ENCODE data around the gene DYNLT4. TPM values are rescaled to one million over a fixed set of nuclear protein-coding genes. Genes with fewer than 3 reads are reported as not detected.
A peak's percentile ranks its signal among the peaks of the same experiment; 100 is the strongest.

The DYNLT4 gene
- 1 to 10 TPM; 1.8 to 2.3 TPM for total RNA-seq

- DNase-seq (no peak), ATAC-seq (peak; percentile 4)
- no peaks in the 10 kb centered on the region for H3K9me3 Mint-ChIP-seq (ENCODE audit: insufficient read depth)
- POLR2A ChIA-PET, result interaction anchor here (0.7 to 16.7 kb wide), 9 partner anchors 7 to 533 kb away, joined by 3 to 713 read pairs (median 44); partner anchors contain the start of genes HECTD3, MUTYH, PLK3 and RNU5D-1
- peaks cover 75% of the 10 kb centered on the region for H3K36me3 Mint-ChIP-seq (ENCODE audit: low read depth)
- peaks cover 87% of the 10 kb centered on the region for H3K4me1 Mint-ChIP-seq (ENCODE audit: low read depth)
- H3K27ac Mint-ChIP-seq, result peak within 1 kb of the TSS; percentile 100
- peak within 1 kb of the TSS; percentile 65 for H3K4me3 Mint-ChIP-seq
- H3K27me3 Mint-ChIP-seq (ENCODE audit: low read depth), result no peaks in the 10 kb centered on the region
- CTCF ChIA-PET, result interaction anchor here (1.0 to 4.1 kb wide), 4 partner anchors 8 to 22 kb away, joined by 3 to 20 read pairs (median 5); partner anchors contain the start of gene BEST4
Measured at GRCh38 chr1:44806704-44807363, at the start of gene DYNLT4. TSS of gene DYNLT4 (minus strand) at chr1:44807351. CDS start at chr1:44806668, 683 bp downstream.

- no peaks in the 10 kb centered on the region for H3K27me3 Mint-ChIP-seq (ENCODE audit: low read depth)
- no peak overlapping the region for H3K27ac Mint-ChIP-seq
- ChIA-PET POLR2A (no interaction called here), CTCF (interaction anchor here (0.8 kb wide), 1 partner anchor 444 kb away, joined by 3 read pairs; no protein-coding TSS in a partner anchor)
- ATAC-seq (no peak), DNase-seq (no peak)
- H3K4me1 Mint-ChIP-seq (ENCODE audit: low read depth), result no peaks in the 10 kb centered on the region
- H3K9me3 Mint-ChIP-seq (ENCODE audit: insufficient read depth), result no peaks in the 10 kb centered on the region
- H3K4me3 Mint-ChIP-seq, result no peak overlapping the region
- peaks cover 20% of the 10 kb centered on the region for H3K36me3 Mint-ChIP-seq (ENCODE audit: low read depth)
Measured at GRCh38 chr1:44855742-44856141, 48.6 kb upstream of the DYNLT4 start.

- Mint-ChIP-seq H3K9me3 (ENCODE audit: insufficient read depth) (no peaks in the 10 kb centered on the region), H3K36me3 (ENCODE audit: low read depth) (peaks cover 23% of the 10 kb centered on the region), H3K4me3 (no peak overlapping the region), H3K27me3 (ENCODE audit: low read depth) (no peaks in the 10 kb centered on the region), H3K27ac (no peak overlapping the region), H3K4me1 (ENCODE audit: low read depth) (no peaks in the 10 kb centered on the region)
- DNase-seq (no peak), ATAC-seq (no peak)
- POLR2A ChIA-PET, result no interaction called here
- CTCF ChIA-PET, result no interaction called here
Measured at GRCh38 chr1:44854970-44855369, 47.8 kb upstream of the DYNLT4 start.

- H3K4me1 Mint-ChIP-seq (ENCODE audit: low read depth), result no peaks in the 10 kb centered on the region
- H3K4me3 Mint-ChIP-seq, result no peak overlapping the region
- H3K27me3 Mint-ChIP-seq (ENCODE audit: low read depth), result no peaks in the 10 kb centered on the region
- H3K36me3 Mint-ChIP-seq (ENCODE audit: low read depth), result peaks cover 26% of the 10 kb centered on the region
- ChIA-PET POLR2A (no interaction called here), CTCF (interaction anchor here (1.0 kb wide), 1 partner anchor 8 kb away, joined by 3 read pairs; no protein-coding TSS in a partner anchor)
- no peak overlapping the region for H3K27ac Mint-ChIP-seq
- H3K9me3 Mint-ChIP-seq (ENCODE audit: insufficient read depth), result no peaks in the 10 kb centered on the region
- ATAC-seq, result no peak
- DNase-seq, result no peak
Measured at GRCh38 chr1:44853201-44853600, 46.0 kb upstream of the DYNLT4 start.

- Mint-ChIP-seq H3K4me1 (ENCODE audit: low read depth) (no peaks in the 10 kb centered on the region), H3K4me3 (no peak overlapping the region), H3K27ac (no peak overlapping the region), H3K36me3 (ENCODE audit: low read depth) (peaks cover 25% of the 10 kb centered on the region), H3K9me3 (ENCODE audit: insufficient read depth) (no peaks in the 10 kb centered on the region), H3K27me3 (ENCODE audit: low read depth) (no peaks in the 10 kb centered on the region)
- ChIA-PET CTCF (interaction anchor here (1.2 kb wide), 1 partner anchor 15 kb away, joined by 5 read pairs; no protein-coding TSS in a partner anchor), POLR2A (interaction anchor here (0.6 kb wide), 1 partner anchor 121 kb away, joined by 5 read pairs; no protein-coding TSS in a partner anchor)
- ATAC-seq, result no peak
- DNase-seq, result no peak
Measured at GRCh38 chr1:44851308-44851707, 44.2 kb upstream of the DYNLT4 start.

- ChIA-PET CTCF (no interaction called here), POLR2A (no interaction called here)
- no peak overlapping the region for H3K4me3 Mint-ChIP-seq
- ATAC-seq (no peak), DNase-seq (no peak)
- H3K27ac Mint-ChIP-seq, result no peak overlapping the region
- H3K27me3 Mint-ChIP-seq (ENCODE audit: low read depth), result no peaks in the 10 kb centered on the region
- H3K9me3 Mint-ChIP-seq (ENCODE audit: insufficient read depth), result no peaks in the 10 kb centered on the region
- peaks cover 16% of the 10 kb centered on the region for H3K36me3 Mint-ChIP-seq (ENCODE audit: low read depth)
- no peaks in the 10 kb centered on the region for H3K4me1 Mint-ChIP-seq (ENCODE audit: low read depth)
Measured at GRCh38 chr1:44849575-44850132, 42.5 kb upstream of the DYNLT4 start.

- H3K27me3 Mint-ChIP-seq (ENCODE audit: low read depth), result peaks cover 4% of the 10 kb centered on the region
- CTCF ChIA-PET, result interaction anchor here (0.8 to 1.3 kb wide), 3 partner anchors 12 to 49 kb away, joined by 3 read pairs; partner anchors contain the start of gene PLK3
- H3K4me1 Mint-ChIP-seq (ENCODE audit: low read depth), result no peaks in the 10 kb centered on the region
- no peak overlapping the region for H3K27ac Mint-ChIP-seq
- peaks cover 18% of the 10 kb centered on the region for H3K36me3 Mint-ChIP-seq (ENCODE audit: low read depth)
- DNase-seq, result no peak
- H3K9me3 Mint-ChIP-seq (ENCODE audit: insufficient read depth), result no peaks in the 10 kb centered on the region
- H3K4me3 Mint-ChIP-seq, result no peak overlapping the region
- POLR2A ChIA-PET, result interaction anchor here (0.5 to 1.4 kb wide), 3 partner anchors 17 to 127 kb away, joined by 4 to 5 read pairs (median 5); no protein-coding TSS in a partner anchor
- ATAC-seq, result no peak
Measured at GRCh38 chr1:44848456-44849181, 41.5 kb upstream of the DYNLT4 start.

GRCh38 chr1:44847845-44848244, 40.7 kb upstream of the DYNLT4 start:
- H3K27me3 Mint-ChIP-seq (ENCODE audit: low read depth), result peaks cover 4% of the 10 kb centered on the region
- H3K4me3 Mint-ChIP-seq, result no peak overlapping the region
- POLR2A ChIA-PET, result interaction anchor here (0.9 to 1.4 kb wide), 2 partner anchors 28 to 126 kb away, joined by 5 read pairs; no protein-coding TSS in a partner anchor
- no peak for DNase-seq
- H3K36me3 Mint-ChIP-seq (ENCODE audit: low read depth), result peaks cover 16% of the 10 kb centered on the region
- CTCF ChIA-PET, result interaction anchor here (1.2 to 1.3 kb wide), 2 partner anchors 13 to 48 kb away, joined by 3 read pairs; partner anchors contain the start of gene PLK3
- no peak for ATAC-seq
- no peak overlapping the region for H3K27ac Mint-ChIP-seq
- H3K9me3 Mint-ChIP-seq (ENCODE audit: insufficient read depth), result no peaks in the 10 kb centered on the region
- H3K4me1 Mint-ChIP-seq (ENCODE audit: low read depth), result no peaks in the 10 kb centered on the region

GRCh38 chr1:44846985-44847384, 39.8 kb upstream of the DYNLT4 start:
- H3K27ac Mint-ChIP-seq, result no peak overlapping the region
- H3K36me3 Mint-ChIP-seq (ENCODE audit: low read depth), result peaks cover 16% of the 10 kb centered on the region
- H3K4me3 Mint-ChIP-seq, result no peak overlapping the region
- ChIA-PET CTCF (interaction anchor here (1.3 kb wide), 1 partner anchor 12 kb away, joined by 3 read pairs; no protein-coding TSS in a partner anchor), POLR2A (no interaction called here)
- H3K27me3 Mint-ChIP-seq (ENCODE audit: low read depth), result peaks cover 8% of the 10 kb centered on the region
- peaks cover 4% of the 10 kb centered on the region for H3K4me1 Mint-ChIP-seq (ENCODE audit: low read depth)
- no peaks in the 10 kb centered on the region for H3K9me3 Mint-ChIP-seq (ENCODE audit: insufficient read depth)
- DNase-seq, result no peak
- ATAC-seq, result no peak

- no peak within 1 kb of the TSS for H3K27ac Mint-ChIP-seq
- H3K27me3 Mint-ChIP-seq (ENCODE audit: low read depth), result peaks cover 16% of the 10 kb centered on the region
- ATAC-seq (peak; percentile 70), DNase-seq (peak; percentile 33)
- POLR2A ChIA-PET, result interaction anchor here (0.6 to 1.2 kb wide), 3 partner anchors 23 to 114 kb away, joined by 4 to 7 read pairs (median 4); no protein-coding TSS in a partner anchor
- peak within 1 kb of the TSS; percentile 65 for H3K4me3 Mint-ChIP-seq
- CTCF ChIA-PET, result interaction anchor here (2.1 kb wide), 1 partner anchor 43 kb away, joined by 5 read pairs; the partner anchor contains the start of gene PLK3
- peaks cover 4% of the 10 kb centered on the region for H3K4me1 Mint-ChIP-seq (ENCODE audit: low read depth)
- peaks cover 9% of the 10 kb centered on the region for H3K36me3 Mint-ChIP-seq (ENCODE audit: low read depth)
- no peaks in the 10 kb centered on the region for H3K9me3 Mint-ChIP-seq (ENCODE audit: insufficient read depth)
Measured at GRCh38 chr1:44842862-44843655, 35.9 kb upstream of the DYNLT4 start, which contains the start of gene PTCH2. TSS of gene PTCH2 (minus strand) at chr1:44843253. CDS start at chr1:44842932, 321 bp downstream.

GRCh38 chr1:44842486-44842861, 35.3 kb upstream of the DYNLT4 start:
- CTCF ChIA-PET, result interaction anchor here (2.1 kb wide), 1 partner anchor 43 kb away, joined by 5 read pairs; the partner anchor contains the start of gene PLK3
- POLR2A ChIA-PET, result interaction anchor here (0.6 to 1.0 kb wide), 2 partner anchors 23 to 113 kb away, joined by 4 read pairs; no protein-coding TSS in a partner anchor

More at GRCh38 chr1:44842486-44842861, 35.3 kb upstream of the DYNLT4 start:
- DNase-seq (no peak), ATAC-seq (peak; percentile 28)
- Mint-ChIP-seq H3K27me3 (ENCODE audit: low read depth) (peaks cover 16% of the 10 kb centered on the region), H3K4me3 (peak overlapping the region; percentile 65), H3K9me3 (ENCODE audit: insufficient read depth) (no peaks in the 10 kb centered on the region), H3K4me1 (ENCODE audit: low read depth) (peaks cover 4% of the 10 kb centered on the region), H3K27ac (no peak overlapping the region), H3K36me3 (ENCODE audit: low read depth) (peaks cover 9% of the 10 kb centered on the region)
